ENCODE data around the gene CELA3A. TPM values are rescaled to one million over a fixed set of nuclear protein-coding genes. Genes with fewer than 3 reads are reported as not detected.
A peak's percentile ranks its signal among the peaks of the same experiment; 100 is the strongest.

CELA3A gene
- total and polyA plus RNA-seq, 5 donors from 2014 or later, result not detected

DNA sequence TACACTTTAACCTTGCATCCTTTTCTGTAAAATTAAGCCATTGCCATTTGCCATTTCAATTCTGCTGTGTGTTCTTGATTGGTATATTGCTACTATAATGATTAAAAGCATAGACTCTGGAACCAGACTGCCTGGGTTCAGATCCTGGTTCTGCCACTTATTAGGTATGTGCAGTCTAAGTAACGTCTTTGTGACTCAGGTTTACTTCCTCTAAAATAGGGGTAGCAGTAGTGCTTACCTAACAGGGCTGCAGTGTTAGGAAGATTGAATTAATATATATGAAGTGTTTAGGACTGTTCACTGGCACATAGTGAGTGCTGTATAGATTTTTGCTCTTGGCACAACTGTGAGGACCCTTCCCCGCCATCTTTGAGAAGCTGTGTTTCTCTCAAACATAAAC lies 55.5 kb downstream of the CELA3A start:
- Histone ChIP-seq H3K36me3 (ENCODE audit: control insufficient read depth, insufficient read depth, low read length) (peaks cover 20% of the 10 kb centered on the region), H3K27ac (ENCODE audit: insufficient read depth, low read length, poor library complexity, severe bottlenecking) (peak overlapping the region; percentile 63), H3K27me3 (ENCODE audit: control insufficient read depth, insufficient read depth, low read length) (no peaks in the 10 kb centered on the region), H3K4me3 (ENCODE audit: low read depth, low read length) (peak overlapping the region; percentile 70), H3K4me1 (ENCODE audit: control insufficient read depth, insufficient read depth, low read length, poor library complexity, severe bottlenecking) (peaks cover 80% of the 10 kb centered on the region), H3K9me3 (ENCODE audit: control insufficient read depth in 2 of 2, low read length in 2 of 2) (no peaks in the 10 kb centered on the region)
- peaks cover 31 to 85% (median 63%) of the 10 kb centered on the region in 4 donors for H3K4me1 Mint-ChIP-seq
- H3K9me3 Mint-ChIP-seq, result peaks cover 0 to 4% (median 1%) of the 10 kb centered on the region in 7 donors
- peak overlapping the region; percentile 35 to 91 (median 81) for H3K4me3 Mint-ChIP-seq
- ATAC-seq (ENCODE audit: low read depth in 2 of 2) (no peak), DNase-seq (peak in 1 of 3 donors; percentile 29)
- peaks cover 4% of the 10 kb centered on the region for H3K27me3 Mint-ChIP-seq
- H3K36me3 Mint-ChIP-seq, result peaks cover 17% of the 10 kb centered on the region
- H3K27ac Mint-ChIP-seq, result peak overlapping the region; percentile 52 to 90 (median 82)

DNA sequence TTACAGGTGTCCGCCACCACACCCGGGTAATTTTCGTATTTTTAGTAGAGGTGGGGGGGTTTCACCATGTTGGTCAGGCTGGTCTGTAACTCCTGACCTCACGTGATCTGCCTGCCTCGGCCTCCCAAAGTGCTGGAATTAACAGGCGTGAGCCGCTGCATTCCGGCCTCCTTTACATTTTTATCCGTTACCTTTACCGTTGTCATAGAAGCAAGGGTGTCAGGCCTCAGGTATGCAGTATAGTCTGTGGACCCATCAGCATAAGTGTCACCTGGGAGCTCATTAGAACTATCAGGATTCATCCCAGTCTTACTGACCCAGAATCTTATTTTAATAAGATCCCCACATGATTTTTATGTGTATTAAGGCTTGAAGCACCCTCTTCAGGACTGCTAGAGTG lies 56.4 kb downstream of the CELA3A start:
- Mint-ChIP-seq H3K9me3 (peaks cover 0 to 4% (median 0%) of the 10 kb centered on the region in 7 donors), H3K4me3 (peak overlapping the region; percentile 57 to 91 (median 81)), H3K4me1 (peaks cover 36 to 88% (median 68%) of the 10 kb centered on the region in 4 donors), H3K36me3 (peaks cover 17% of the 10 kb centered on the region), H3K27ac (no peak overlapping the region), H3K27me3 (no peaks in the 10 kb centered on the region)
- Histone ChIP-seq H3K27me3 (ENCODE audit: control insufficient read depth, insufficient read depth, low read length) (no peaks in the 10 kb centered on the region), H3K36me3 (ENCODE audit: control insufficient read depth, insufficient read depth, low read length) (peaks cover 20% of the 10 kb centered on the region), H3K4me3 (ENCODE audit: low read depth, low read length) (peak overlapping the region; percentile 22), H3K9me3 (ENCODE audit: control insufficient read depth in 2 of 2, low read length in 2 of 2) (no peaks in the 10 kb centered on the region), H3K27ac (ENCODE audit: insufficient read depth, low read length, poor library complexity, severe bottlenecking) (no peak overlapping the region), H3K4me1 (ENCODE audit: control insufficient read depth, insufficient read depth, low read length, poor library complexity, severe bottlenecking) (peaks cover 89% of the 10 kb centered on the region)
- ATAC-seq (ENCODE audit: low read depth in 2 of 2), result no peak
- no peak for DNase-seq

Other genes with a start within 250 kb of the CELA3A start
- gene USP48, start 218.5 kb upstream of the CELA3A start, total RNA-seq, result 126 TPM
- 10 to 100 TPM; 31.3 to 52.9 (median 36.6) TPM for gene USP48, start 218.5 kb upstream of the CELA3A start, polyA plus RNA-seq
- gene LDLRAD2, start 189.4 kb upstream of the CELA3A start, total RNA-seq, result 0.27 TPM
- not detected for gene LDLRAD2, start 189.4 kb upstream of the CELA3A start, polyA plus RNA-seq
- 3.2 TPM for gene HSPG2, start 64.3 kb upstream of the CELA3A start, total RNA-seq
- gene HSPG2, start 64.3 kb upstream of the CELA3A start, polyA plus RNA-seq, result under 1 TPM in 3 of 4 donors, not detected in 1; 0.05 to 0.23 (median 0.10) TPM
- gene CELA3B, start 24.6 kb upstream of the CELA3A start, total RNA-seq, result not detected
- not detected for gene CELA3B, start 24.6 kb upstream of the CELA3A start, polyA plus RNA-seq
- gene CDC42, start 51.1 kb downstream of the CELA3A start, total RNA-seq, result 376 TPM
- gene CDC42, start 51.1 kb downstream of the CELA3A start, polyA plus RNA-seq, result 100 to 1,000 TPM; 290 to 513 (median 434) TPM
- not detected for gene WNT4, start 141.4 kb downstream of the CELA3A start, total RNA-seq
- under 1 TPM in 2 of 4 donors, not detected in 2; 0.06 to 0.13 TPM for gene WNT4, start 141.4 kb downstream of the CELA3A start, polyA plus RNA-seq

All from CD4-positive, CD25-positive, alpha-beta regulatory T cell (primary cell).